GM18519 (cell line): ENCODE data around the gene TCEA2.

Experiments used
- ATAC-seq: cut with Tn5 transposase; IDR thresholded peaks from one replicate; pipeline ENCODE4 v1.9.1; 2021; ENCODE audit warnings: mild to moderate bottlenecking, moderate library complexity; ENCODE audit not compliant: unreplicated experiment, low FRiP score

Gene TCEA2

GRCh38 chr20:64119301-64119680, 56.3 kb downstream of the TCEA2 start:
- no peak for ATAC-seq

- no peak for ATAC-seq
Observed at GRCh38 chr20:64119681-64120341, 56.8 kb downstream of the TCEA2 start.

DNA sequence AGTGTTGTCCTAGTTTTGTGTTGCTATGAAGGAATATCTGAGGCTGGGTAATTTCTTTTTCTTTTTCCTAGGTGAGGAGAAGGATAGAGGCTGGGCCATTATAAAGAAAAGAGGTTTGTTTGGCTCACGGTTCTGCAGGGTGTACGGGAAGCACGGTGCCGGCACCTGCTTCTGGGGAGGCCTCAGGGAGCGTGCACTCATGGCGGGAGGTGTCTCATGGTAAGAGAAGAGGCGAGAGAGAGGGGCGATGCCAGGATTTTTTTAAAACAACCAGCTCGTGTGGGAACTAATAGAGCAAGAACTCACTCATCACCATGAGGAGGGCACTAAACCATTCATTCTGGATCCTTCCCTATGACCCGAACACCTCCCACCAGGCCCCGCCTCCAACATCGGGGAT, 58.6 kb downstream of the TCEA2 start:
- no peak for ATAC-seq
